GM21423 (cell line): Measurements from ENCODE around the gene RPTOR.

Source experiments
- ATAC-seq: cut with Tn5 transposase; IDR thresholded peaks from one replicate; pipeline ENCODE4 v1.9.1; 2021; ENCODE audit warnings: mild to moderate bottlenecking, moderate library complexity; ENCODE audit not compliant: unreplicated experiment

Gene RPTOR

DNA sequence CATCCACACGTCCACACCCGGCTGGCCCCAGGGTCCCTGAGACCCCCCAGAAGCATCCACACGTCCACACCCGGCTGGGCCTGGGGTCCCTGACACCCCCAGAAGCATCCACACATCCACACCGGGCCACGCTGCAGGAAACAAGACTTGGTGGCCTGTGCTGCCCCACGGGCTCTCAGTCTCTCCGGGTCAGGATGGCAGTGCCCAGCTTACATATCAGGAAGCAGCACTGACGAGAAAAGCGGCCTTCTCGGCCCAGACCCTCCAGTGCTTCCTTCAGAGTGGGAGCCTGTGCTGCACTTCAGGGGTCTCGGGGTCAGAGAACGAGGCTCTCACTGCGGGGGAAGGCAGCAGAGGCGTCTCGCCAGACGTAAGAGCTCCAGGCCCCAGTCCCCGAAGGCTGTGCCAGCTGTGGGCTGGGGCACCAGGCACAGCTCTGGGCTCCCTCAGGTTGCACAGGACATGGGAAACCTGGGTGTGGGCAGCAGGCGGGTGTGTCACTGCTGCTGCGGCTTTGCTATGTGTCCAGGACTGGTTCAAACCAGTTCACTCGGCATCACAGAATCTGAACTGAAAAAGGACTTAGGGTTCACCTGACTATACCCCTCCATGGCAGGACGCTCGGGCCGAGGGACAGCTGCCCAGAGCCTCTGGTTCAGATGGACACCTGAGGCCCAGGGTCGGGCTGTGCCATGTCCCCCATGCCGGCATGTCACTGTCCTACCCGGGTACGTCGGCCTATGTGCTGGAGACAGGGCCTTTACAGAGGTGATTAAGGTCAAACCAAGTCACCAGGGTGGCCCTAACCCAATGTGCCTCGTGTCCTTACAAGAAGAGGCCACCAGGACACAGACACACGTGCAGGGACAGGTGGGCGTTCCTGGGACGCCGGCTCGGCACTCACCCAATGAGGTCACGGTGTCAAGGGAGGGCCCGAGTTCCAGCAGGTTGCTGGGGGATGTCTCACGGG is 406.8 kb downstream of the RPTOR start:
- no peak for ATAC-seq

DNA sequence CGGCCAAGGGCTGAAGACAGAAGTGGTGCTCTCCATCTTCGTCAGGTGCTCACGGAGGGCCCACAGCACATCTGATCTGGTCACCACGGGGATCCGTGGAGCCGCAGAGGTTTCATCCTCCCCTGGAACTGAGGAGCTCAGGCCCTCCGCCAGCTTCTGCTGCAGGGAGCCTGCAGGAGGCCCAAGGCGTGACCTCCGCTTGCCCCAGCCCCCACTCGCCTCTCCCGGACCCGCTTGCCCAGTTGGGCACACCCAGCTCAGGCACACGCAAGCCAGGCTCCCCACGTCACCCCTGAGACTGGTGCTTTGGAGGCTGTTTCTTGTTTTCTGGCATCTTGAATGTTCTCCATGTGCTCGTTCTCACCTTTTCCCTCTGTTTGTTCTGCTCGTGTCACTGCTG is 407.7 kb downstream of the RPTOR start:
- ATAC-seq, result no peak

DNA sequence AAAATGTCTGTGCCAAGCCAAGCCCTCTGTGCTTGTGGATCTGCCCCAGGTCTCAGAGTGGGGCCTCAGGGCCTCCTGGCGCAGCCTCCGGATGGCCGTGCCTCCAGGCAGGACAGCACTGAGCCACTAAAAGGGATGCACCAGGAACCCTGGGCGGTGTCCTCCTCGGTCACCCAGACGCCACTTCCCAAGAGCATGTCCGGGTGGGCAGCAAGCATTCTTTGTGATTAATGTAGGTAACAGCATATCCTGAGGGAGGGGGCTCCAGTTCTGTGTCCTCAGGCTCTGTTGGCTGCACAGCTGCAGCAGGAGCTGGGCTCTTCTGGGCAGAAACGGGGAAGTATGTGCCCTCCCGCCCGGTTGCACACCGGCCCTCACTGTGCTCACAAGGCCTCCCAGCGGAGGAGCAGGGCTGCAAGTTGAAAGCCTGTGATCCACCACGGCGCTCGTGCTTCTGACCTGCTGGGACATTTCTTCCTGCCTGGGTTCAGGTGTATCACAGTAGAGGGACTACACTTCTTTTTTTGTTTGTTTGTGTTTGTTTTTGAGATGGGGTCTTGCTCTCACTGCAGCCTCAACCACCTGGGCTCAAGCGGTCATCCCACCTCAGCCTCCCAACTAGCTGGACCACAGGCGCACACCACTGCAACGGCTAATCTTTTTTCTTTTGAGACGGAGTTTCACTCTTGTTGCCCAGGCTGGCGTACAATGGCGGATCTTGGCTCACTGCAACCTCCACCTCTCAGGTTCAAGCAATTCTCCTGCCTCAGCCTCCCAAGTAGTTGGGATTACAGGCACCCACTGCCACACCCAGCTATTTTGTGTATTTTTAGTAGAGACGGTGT is 409.1 kb downstream of the RPTOR start:
- ATAC-seq, result no peak

DNA sequence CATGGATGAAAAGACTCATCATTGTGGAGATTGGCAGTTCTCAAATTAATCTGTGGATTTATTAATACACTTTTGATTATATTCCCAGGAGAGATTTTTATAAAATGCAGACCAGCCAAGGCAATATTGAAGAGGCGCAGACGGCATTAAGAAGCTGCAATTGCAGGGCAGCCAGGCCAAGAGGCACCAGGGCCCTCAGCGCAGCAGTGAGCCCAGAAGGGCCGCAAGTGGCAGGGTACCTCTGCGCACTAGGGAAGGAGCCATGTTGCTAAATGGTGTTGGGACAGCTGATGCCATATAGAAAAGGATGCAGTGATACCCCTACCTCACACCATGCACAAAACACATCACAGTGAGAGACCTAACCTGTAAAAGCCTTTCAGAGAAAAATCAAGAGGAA is 410.4 kb downstream of the RPTOR start:
- ATAC-seq, result no peak

DNA sequence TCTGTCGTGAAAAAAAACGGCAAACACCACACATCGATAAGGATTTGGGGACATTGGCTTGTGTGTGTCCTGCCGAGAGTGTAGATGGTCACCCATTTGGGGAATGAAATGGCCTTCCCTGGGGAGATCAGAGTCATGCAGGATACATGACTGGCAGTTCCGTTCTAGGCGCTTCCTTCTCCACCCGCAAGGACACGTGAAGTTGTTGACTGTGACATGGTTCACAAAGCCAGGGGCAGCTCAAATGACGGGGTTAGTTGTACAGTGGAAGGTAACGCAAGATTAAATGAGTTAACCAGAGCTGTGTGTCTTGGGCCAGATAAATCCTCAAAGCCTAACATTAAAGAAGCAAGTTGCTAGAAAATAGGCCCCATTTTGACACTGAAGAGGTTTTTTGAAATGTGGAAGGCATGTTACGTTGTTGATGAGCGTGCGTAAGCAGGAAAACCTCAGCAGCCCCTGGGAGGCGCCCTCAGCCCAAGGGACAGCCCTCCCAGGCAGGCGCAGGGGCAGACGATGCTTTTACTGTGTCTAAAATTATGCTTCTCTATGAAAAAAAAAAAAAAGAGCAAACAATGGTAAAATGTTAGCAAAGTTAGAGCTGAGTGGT is 411.1 kb downstream of the RPTOR start:
- ATAC-seq, result no peak

DNA sequence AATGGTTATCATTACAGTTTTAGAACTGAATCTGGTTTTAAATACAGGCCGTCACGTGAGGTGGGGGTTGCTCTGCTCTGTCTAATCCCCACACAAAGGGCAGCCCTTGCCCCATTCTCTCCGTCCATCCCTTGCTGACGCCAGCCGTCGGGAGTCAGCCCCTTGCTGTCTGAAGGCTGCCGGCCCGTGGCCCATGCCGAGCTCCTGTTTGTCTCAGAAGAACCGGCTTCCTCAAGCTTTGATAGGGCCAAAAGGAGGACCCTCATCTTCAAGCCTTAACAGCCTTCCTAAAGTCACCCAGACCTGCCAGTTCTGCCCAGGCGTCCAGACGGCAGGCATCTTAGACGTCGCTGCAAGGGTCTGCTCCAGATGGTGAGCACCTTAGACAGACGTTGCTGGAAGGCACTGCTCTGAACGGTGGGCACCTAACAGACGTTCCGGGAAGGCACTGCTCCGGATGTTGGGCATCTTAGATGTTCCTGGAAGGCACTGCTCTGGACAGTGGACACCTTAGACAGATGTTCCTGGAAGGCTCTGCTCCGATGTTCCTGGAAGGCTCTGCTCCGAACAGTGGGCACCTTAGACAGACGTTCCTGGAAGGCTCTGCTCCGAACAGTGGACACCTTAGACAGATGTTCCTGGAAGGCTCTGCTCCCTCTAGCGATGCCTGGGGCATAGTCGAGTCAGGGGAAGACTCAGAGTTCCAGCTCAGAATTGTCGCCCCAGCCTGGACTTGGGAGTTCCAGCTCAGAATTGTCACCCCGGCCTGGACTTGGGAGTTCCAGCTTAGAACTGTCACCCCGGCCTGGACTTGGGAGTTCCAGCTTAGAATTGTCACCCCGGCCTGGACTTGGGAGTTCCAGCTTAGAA is 411.9 kb downstream of the RPTOR start:
- no peak for ATAC-seq

DNA sequence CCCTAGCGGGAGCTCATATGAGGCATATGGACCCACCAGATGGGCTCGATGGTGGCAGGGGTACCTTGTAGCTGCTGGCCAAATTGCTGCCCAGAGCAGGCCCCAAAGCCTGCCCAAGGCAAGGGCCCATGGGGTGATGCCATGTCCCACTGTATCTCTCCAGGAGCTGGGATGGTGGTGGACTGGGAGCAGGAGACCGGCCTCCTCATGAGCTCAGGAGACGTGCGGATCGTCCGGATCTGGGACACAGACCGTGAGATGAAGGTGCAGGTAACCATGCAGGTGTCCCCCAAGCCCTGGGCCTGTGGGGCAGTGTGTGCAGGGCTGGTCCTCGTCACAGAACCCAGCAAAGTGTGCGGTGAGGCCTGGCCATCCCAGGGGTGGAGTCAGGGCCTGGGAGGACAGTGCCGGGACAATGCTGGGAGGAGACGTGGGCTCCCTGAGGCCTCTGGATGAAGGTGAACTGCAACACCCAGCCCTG is 412.9 kb downstream of the RPTOR start:
- no peak for ATAC-seq

DNA sequence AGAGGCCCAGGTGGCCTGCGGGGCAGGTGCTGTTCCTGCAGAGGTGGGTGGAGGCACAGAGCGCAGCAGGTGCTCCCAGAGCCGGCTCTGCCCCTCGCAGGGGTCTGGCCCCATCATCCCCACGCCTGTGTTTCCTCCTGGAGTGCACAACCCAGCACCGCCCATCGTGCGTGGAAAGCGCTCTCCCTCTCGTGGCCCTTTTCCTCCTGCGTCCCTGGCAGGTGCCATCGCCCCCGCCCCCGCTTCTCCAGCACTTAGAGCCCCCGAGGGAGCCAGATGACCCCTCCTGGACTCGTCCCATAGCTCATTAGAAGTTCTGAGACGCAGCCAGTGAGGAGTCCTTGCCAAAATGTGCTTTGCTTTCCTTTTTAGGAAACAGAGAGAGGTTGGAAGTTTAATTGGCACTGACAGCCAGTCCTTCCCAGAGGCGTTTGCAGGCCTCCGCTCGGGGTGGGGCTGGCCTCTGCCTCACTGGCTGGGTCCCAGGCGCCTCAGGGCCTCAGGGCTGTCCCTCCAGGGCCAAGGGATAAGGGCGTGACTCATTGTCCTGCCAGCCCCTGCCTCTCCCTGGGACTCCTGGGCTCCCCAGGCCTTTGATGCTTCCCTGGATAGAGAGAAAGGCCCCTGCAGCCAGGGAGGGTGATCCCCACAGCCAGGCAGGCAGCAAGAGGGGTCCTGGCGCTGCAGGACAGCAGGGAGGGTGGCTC is 414.8 kb downstream of the RPTOR start:
- no peak for ATAC-seq

DNA sequence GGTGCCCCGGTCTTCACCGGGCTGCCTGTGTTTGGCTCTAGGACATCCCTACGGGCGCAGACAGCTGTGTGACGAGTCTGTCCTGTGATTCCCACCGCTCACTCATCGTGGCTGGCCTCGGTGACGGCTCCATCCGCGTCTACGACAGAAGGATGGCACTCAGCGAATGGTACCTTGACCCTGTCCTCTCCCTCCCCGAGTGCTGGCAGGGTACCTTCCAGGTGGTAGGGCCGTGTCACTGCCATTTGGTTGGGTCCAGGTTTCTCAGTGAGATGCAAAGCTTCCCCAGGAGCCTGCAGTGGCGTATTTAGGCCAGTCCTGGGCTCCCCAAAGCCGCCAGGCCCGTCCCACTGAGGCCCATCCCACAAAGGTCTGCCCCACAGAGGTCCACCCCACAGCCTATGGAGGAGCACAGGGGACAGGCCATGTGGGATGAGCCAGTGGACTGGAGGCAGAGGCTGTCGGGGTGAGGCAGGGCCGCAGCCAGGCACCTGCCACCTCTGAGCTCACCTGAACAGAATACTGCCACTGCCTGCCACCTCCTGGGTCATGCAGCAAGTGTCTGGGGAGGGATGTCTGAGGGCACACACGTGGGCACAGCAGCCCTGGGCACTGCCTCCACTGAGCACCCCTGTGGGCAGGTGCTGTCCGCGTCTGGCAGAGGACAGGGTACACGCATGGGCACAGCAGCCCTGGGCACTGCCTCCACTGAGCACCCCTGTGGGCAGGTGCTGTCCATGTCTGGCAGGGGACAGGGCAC is 415.6 kb downstream of the RPTOR start:
- ATAC-seq, result no peak

DNA sequence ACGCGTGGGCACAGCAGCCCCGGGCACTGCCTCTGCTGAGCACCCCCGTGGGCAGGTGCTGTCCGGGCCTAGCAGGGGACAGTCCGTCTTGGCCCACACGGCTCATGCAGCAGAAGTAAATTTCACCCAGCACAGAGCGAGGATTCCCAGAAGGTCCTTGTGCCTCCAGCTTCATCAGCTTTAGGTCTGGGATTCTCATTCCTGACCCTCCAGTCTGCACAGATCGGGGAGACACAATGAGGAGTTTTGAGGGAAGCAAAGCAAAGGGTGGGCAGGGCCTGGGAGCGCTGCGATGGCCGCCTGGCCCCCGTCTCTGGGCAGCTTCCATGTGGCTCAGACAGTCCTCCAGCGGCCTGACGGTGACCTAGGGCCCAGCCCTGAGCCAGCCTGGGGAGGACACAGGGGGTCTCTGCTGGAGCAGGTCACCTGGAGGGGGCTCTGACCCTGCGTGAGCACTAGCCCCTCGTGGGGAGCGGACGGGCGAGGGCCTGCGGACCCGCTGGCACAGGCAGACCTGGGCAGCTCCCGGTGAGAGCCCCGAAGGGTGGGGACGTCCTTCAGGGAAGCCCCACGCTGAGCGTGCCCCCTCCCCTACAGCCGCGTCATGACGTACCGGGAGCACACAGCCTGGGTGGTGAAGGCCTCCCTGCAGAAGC is 416.3 kb downstream of the RPTOR start:
- ATAC-seq, result no peak

DNA sequence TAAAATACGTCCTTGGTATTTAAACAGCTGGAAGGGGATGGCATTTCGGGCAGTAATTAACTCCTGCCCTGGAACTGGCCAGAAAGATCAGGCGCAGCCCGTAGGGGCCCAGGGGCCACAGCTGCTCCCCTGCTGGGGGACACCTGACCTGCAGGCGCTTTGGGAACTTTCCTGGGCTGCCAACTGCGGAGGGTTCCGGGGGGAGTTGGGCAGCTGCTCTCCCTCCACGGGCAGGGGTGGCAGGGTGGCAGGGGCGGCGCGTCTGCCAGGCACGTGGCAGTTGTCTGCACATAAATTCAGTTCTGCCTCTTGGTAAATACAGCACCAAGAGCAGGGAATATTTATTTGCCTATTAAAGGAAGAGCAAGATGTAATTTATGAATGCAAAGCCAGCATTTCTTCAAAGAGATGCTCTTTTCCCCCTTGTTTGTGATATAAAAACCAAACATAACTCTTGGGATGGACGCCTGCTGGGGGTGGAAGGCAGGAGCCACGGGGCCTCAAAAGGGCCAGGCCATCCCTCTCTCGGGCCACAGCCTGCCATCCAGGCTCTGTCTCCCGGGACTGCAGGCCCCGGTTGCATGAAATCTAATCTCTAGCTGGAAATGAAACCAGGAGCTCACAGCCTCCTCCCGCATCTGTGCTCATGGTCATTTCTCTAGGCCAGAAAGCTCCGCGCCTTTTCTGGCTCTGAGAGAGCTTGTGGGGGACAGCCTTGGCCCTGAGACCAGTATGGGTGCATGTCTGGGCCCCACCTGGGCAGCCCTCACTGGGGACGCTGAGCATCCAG is 417.1 kb downstream of the RPTOR start:
- ATAC-seq, result no peak

DNA sequence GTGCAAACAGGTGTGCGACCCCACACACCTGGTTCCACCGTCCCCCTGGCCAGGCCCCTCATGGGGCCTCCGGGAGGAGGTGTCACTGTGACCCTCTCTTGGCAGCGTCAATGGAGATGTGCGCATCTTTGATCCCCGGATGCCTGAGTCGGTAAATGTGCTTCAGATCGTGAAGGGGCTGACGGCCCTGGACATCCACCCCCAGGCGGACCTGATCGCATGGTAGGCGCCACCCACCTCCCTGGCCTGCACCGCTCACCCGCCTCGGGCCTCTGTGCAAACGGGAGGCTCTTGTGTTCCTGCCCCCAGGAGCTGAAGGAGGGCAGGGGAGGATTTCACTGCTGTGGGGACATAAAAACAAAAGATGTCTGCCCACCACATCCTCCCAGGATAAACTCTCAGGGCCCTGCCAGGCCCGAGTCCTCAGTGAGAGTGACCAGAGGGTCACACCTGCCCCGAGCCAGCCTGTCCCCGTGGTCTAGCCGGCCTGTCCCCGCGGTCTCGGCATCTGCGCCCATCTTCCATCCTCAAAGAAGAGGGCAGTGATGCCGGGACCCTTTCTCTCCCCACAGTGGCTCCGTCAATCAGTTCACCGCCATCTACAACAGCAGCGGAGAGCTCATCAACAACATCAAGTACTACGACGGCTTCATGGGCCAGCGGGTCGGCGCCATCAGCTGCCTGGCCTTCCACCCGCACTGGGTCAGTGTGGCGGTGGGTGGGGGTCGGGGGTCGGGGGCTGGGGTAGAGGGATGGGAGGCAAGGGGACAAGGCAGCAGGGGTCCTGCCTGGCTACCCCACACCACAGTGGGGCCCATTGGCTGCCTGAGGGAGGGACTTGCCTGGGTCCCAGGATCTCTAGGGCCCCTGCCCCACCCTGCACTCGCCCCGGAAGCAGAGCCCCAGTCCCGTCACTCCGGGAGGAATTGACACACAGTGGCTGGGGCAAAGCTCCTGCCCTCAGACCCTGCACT is 418.0 kb downstream of the RPTOR start:
- ATAC-seq, result no peak

DNA sequence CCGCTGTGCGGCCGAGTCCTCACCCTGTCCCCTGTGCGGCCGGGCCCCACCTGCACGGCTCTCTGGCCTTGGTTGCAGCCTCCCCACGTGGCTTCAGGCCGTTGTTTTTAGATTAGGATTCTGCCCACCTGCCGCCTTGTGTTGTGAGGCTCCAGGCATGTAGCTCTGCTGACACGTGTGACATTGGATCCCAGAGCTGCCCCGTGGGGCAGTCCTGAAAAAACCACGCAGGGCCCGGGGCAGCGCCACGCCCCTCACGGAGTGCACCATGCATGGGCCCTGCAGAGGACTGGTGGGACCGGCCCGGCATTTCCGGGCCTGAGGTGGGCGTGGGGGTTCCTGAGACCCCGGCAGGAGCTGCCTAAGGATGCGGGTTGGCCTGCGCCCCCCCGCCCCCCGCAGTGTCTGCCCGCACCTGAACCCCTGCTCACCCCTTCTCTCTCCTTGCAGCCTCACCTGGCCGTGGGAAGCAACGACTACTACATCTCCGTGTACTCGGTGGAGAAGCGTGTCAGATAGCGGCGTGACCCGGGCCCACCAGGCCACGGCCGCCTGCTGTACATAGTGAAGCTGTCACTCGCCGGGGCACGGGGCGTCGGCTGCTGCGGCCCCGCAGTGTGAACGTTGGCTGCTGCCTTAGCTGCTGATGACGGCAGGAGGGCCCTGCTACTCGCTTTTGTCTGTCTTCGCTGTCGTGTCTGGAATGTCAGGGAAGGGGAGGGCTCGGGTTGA is 419.3 kb downstream of the RPTOR start:
- no peak for ATAC-seq

DNA sequence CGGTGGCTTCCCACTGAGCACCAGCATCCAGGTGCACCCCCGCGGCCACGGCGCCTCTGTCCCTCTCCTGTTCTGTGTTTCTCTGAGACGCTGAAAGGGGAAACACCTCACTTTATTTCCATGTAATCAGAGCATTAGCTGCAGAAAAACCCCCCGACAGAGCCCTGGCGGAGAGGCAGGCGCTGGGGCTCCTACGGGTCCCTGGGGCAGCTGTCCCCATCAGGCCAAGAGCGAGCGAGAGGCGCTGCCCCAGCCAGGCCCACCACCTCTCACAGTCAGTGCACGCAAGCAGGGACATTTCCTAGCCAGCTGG is 419.9 kb downstream of the RPTOR start:
- ATAC-seq, result no peak

DNA sequence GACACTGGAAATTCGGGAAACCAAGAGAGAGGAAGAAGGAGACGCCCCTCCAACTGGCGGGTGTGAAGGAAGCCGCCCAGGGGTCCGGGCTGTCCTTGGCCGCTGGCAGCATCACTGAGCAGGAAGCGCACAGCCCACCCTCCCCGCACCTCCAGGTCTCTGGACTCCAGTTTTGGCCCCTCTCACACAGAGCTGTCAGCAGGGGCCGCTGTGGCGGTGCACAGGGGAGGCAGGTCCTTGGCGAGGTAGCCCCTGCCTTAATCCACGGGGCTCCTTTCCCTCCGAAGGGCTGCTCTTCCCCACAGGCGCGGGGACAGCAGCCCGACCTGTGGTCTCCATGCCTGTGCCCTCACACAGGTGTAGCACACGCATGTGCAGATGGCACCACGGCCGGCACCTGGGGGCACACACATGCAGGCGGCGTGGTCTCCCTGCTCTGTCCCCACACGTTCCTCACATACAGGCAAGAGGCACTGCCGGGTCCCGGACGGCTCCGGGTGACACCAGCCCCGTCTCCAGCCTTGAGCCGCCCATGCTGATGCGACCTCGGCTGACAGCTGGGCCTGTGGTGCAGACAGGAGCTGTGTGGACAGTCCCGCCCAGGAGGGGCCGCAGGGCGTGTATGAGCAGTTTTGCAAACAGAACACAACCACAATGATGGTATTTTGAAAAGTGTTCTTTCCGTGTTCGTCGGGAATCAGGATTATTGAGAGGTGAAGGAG is 420.4 kb downstream of the RPTOR start:
- no peak for ATAC-seq
